Pulmonary artery endothelial cell (primary cell): ENCODE data around the gene NONO. TPM values are rescaled to one million over a fixed set of nuclear protein-coding genes. Genes with fewer than 3 reads are reported as not detected.

Experiments used
- total RNA-seq: library from RNA; depleted of rRNA; stranded (reverse); fragments of >200 nt; gene quantifications from 2 replicates; pipeline ENCODE4 v1.2.3, GENCODE V29; 2014

Gene NONO
- total RNA-seq, 1 donor from 2014 or later: 525 TPM

Other genes with a start within 250 kb of the NONO start
- gene SNX12, start 215.3 kb upstream of the NONO start, total RNA-seq: 77.0 and 92.9 TPM in 2 replicates
- 5.3 and 7.2 TPM in 2 replicates for gene FOXO4, start 187.8 kb upstream of the NONO start, total RNA-seq
- gene CXorf65, start 176.9 kb upstream of the NONO start, total RNA-seq: not detected in 2 replicates
- not detected in 2 replicates for gene IL2RG, start 172.1 kb upstream of the NONO start, total RNA-seq
- gene MED12, start 165.0 kb upstream of the NONO start, total RNA-seq: 18.3 and 27.8 TPM in 2 replicates
- gene NLGN3, start 138.8 kb upstream of the NONO start, total RNA-seq: 0.04 and 0.13 TPM in 2 replicates
- not detected in 2 replicates for gene GJB1, start 60.4 kb upstream of the NONO start, total RNA-seq
- 11.7 and 12.8 TPM in 2 replicates for gene ZMYM3, start 29.5 kb upstream of the NONO start, total RNA-seq
- 0.46 and 1.4 TPM in 2 replicates for gene ITGB1BP2, start 18.1 kb downstream of the NONO start, total RNA-seq
- gene TAF1, start 82.7 kb downstream of the NONO start, total RNA-seq: 37.2 and 43.0 TPM in 2 replicates
- 86.6 and 115 TPM in 2 replicates for gene OGT, start 249.5 kb downstream of the NONO start, total RNA-seq